ENCODE measurements around the gene CD55.

Gene CD55

GRCh38 chr1:207321079-207321789 lies at the start of gene CD55:
Gene CD55 (plus strand): TSS chr1:207321678. CDS start chr1:207321766, 88 bp downstream.
- DNase-seq: peak; percentile 99

- DNase-seq: no peak
Observed at GRCh38 chr1:207274882-207275281, 46.6 kb upstream of the CD55 start.

GRCh38 chr1:207276465-207276864 lies 45.0 kb upstream of the CD55 start:
- no peak for DNase-seq

- DNase-seq: no peak
Observed at GRCh38 chr1:207277241-207277640, 44.2 kb upstream of the CD55 start.

GRCh38 chr1:207279652-207280051 lies 41.8 kb upstream of the CD55 start:
- no peak for DNase-seq

- no peak for DNase-seq
Observed at GRCh38 chr1:207280706-207281105, 40.8 kb upstream of the CD55 start.

- DNase-seq: no peak
Observed at GRCh38 chr1:207282058-207282457, 39.4 kb upstream of the CD55 start.

- no peak for DNase-seq
Observed at GRCh38 chr1:207282496-207283380, 38.7 kb upstream of the CD55 start.

- DNase-seq: no peak
Observed at GRCh38 chr1:207283421-207283820, 38.1 kb upstream of the CD55 start.

GRCh38 chr1:207284209-207284897 lies 37.1 kb upstream of the CD55 start:
- DNase-seq: no peak

GRCh38 chr1:207286786-207287468 lies 34.6 kb upstream of the CD55 start:
- DNase-seq: no peak

- DNase-seq: no peak
Observed at GRCh38 chr1:207288315-207288714, 33.2 kb upstream of the CD55 start.

- no peak for DNase-seq
Observed at GRCh38 chr1:207289756-207290155, 31.7 kb upstream of the CD55 start.

- no peak for DNase-seq
Observed at GRCh38 chr1:207291723-207292122, 29.8 kb upstream of the CD55 start.

- DNase-seq: no peak
Observed at GRCh38 chr1:207298186-207298585, 23.3 kb upstream of the CD55 start.

GRCh38 chr1:207298636-207299398 lies 22.7 kb upstream of the CD55 start:
- DNase-seq: no peak

- DNase-seq: no peak
Observed at GRCh38 chr1:207300970-207301369, 20.5 kb upstream of the CD55 start.

GRCh38 chr1:207302618-207303393 lies 18.7 kb upstream of the CD55 start:
- DNase-seq: no peak

GRCh38 chr1:207304710-207305488 lies 16.6 kb upstream of the CD55 start:
- DNase-seq: no peak

- DNase-seq: no peak
Observed at GRCh38 chr1:207305489-207305873, 16.0 kb upstream of the CD55 start.

GRCh38 chr1:207306023-207306422 lies 15.5 kb upstream of the CD55 start:
- no peak for DNase-seq
